HepG2 (cell line): Measurements from ENCODE around the gene RUNDC1. TPM values are rescaled to one million over a fixed set of nuclear protein-coding genes. Genes with fewer than 3 reads are reported as not detected.
A peak's percentile ranks its signal among the peaks of the same experiment; 100 is the strongest.

Experiments used
- ATAC-seq: fragments of 200-7000 bp; cut with Tn5 transposase; 3 replicates; pipeline ENCODE4 v1.9.1; 2020; ENCODE audit warnings: mild to moderate bottlenecking, moderate library complexity
- BruUV-seq: library from RNA; stranded (reverse); fragments of 400-500 nt; replicated peaks from 2 replicates; lab custom pipeline; 2021; lab: Mats Ljungman, UMichigan
- CTCF ChIA-PET: fragments of 300-600 bp; formaldehyde crosslinking; extraction: SDS; loops from one replicate; lab custom pipeline; 2021; ENCODE audit warnings: low total read pairs, inconsistent platforms, low intra/inter-chr PET ratio; lab: Yijun Ruan, JAX
- POLR2A ChIA-PET: fragments of 350-600 bp; sonication (Branson Sonifier 250); formaldehyde crosslinking; loops from one replicate; lab custom pipeline; 2020; ENCODE audit warnings: antibody characterized with exemption, inconsistent platforms; lab: Yijun Ruan, JAX
- DNase-seq: peaks from one replicate; pipeline ENCODE4 v3.0.0-alpha.2; 2015; ENCODE audit warnings: low spot score
- FAIRE-seq: peaks from 3 replicates; lab custom pipeline; 2011; peaks lifted over from hg19 to GRCh38; lab: Jason Lieb, UNC
- H2AFZ ChIP-seq: one replicate; pipeline ENCODE4 v1.6.1; 2011; ENCODE audit warnings: low read length, inconsistent platforms
- H3K27ac ChIP-seq: fragments of 300-600 bp; 3 replicates; pipeline ENCODE4 v1.8.0; 2011; ENCODE audit warnings: mixed run types, mild to moderate bottlenecking, mixed read lengths, low read length, inconsistent platforms; ENCODE audit not compliant: insufficient read depth; ENCODE audit errors: extremely low read length
- H3K27me3 ChIP-seq, 2 experiments: fragments of 200-600 bp in 1 of 2; 2 replicates in 1 of 2; 3 replicates in 1 of 2; pipeline versions ENCODE4 v1.6.0 to v1.8.0; 2011; ENCODE audit warnings: low read length in 2 of 2, mild to moderate bottlenecking in 2 of 2, moderate library complexity in 2 of 2, inconsistent platforms in 1 of 2; ENCODE audit not compliant: insufficient read depth in 2 of 2, control insufficient read depth in 1 of 2
- H3K36me3 ChIP-seq, 2 experiments: fragments of 200-600 bp in 1 of 2; replicated peaks in 1 of 2; 2 replicates in 1 of 2; 3 replicates in 1 of 2; pipeline versions ENCODE4 v1.5.1 to v1.8.0; 2011; ENCODE audit warnings: low read length in 2 of 2, inconsistent platforms in 1 of 2; ENCODE audit not compliant: insufficient read depth in 2 of 2, control insufficient read depth in 1 of 2
- H3K4me1 ChIP-seq: 2 replicates; pipeline ENCODE4 v1.5.1; 2012; ENCODE audit warnings: low read length, inconsistent platforms; ENCODE audit not compliant: insufficient read depth
- H3K4me2 ChIP-seq: 2 replicates; pipeline ENCODE4 v1.6.0; 2011; ENCODE audit warnings: low read depth, low read length, inconsistent platforms
- H3K4me3 ChIP-seq, 3 experiments: fragments of 200-600 bp in 1 of 3; sonication (generic), shearing (Covaris generic) in 1 of 3; replicated peaks in 1 of 3; 2 replicates each; pipeline ENCODE4 v1.5.1; 2011 to 2016; ENCODE audit warnings: low read length in 3 of 3, inconsistent platforms in 2 of 3, low read depth in 2 of 3, mild to moderate bottlenecking in 2 of 3, control low read depth in 1 of 3, mixed read lengths in 1 of 3; ENCODE audit not compliant: insufficient read depth in 1 of 3
- H3K79me2 ChIP-seq: one replicate; pipeline ENCODE4 v1.6.1; 2011; ENCODE audit warnings: low read length, inconsistent platforms; ENCODE audit not compliant: insufficient read depth
- H3K9ac ChIP-seq: 2 replicates; pipeline ENCODE4 v1.6.0; 2011; ENCODE audit warnings: mild to moderate bottlenecking, low read depth, low read length, inconsistent platforms; ENCODE audit not compliant: insufficient read depth
- H3K9me3 ChIP-seq: 2 replicates; pipeline ENCODE4 v1.5.1; 2012; ENCODE audit warnings: mild to moderate bottlenecking, low read length
- H4K20me1 ChIP-seq: 2 replicates; pipeline ENCODE4 v1.6.0; 2011; ENCODE audit warnings: inconsistent platforms, mild to moderate bottlenecking, low read length, moderate library complexity; ENCODE audit not compliant: insufficient read depth
- CEBPB ChIP-seq: IDR thresholded peaks from 2 replicates; pipeline ENCODE4 v1.6.1; 2011; ENCODE audit warnings: low read depth, low read length, improper control_type of control experiment, borderline replicate concordance
- CEBPG ChIP-seq: IDR thresholded peaks from 2 replicates; pipeline ENCODE4 v1.6.1; 2016
- FOXA3 ChIP-seq: IDR thresholded peaks from 2 replicates; pipeline ENCODE4 v1.6.1; 2016; ENCODE audit warnings: missing genetic modification reagents, missing compliant biosample characterization
- HNF1A ChIP-seq, 2 experiments: sonication (generic) in 1 of 2; formaldehyde crosslinking in 1 of 2; IDR thresholded peaks; 2 replicates each; pipeline versions ENCODE4 v1.4.0 to v1.6.1; 2016 to 2020; ENCODE audit warnings: borderline replicate concordance in 1 of 2, low read depth in 1 of 2, mild to moderate bottlenecking in 1 of 2, missing genetic modification reagents in 1 of 2
- HNF4A ChIP-seq: sonication (generic); formaldehyde crosslinking; IDR thresholded peaks from 2 replicates; pipeline ENCODE4 v1.4.0; 2020; ENCODE audit warnings: missing genetic modification reagents
- RFXANK ChIP-seq: IDR thresholded peaks from 2 replicates; pipeline ENCODE4 v1.6.1; 2016
- SALL1 ChIP-seq: sonication (generic); formaldehyde crosslinking; IDR thresholded peaks from 2 replicates; pipeline ENCODE4 v1.8.0; 2022; ENCODE audit warnings: mild to moderate bottlenecking, missing genetic modification reagents
- SOX6 ChIP-seq, 2 experiments: fragments of 450-650 bp in 1 of 2; sonication (generic) in 1 of 2; formaldehyde crosslinking in 1 of 2; IDR thresholded peaks; 2 replicates each; pipeline versions ENCODE4 v1.4.0 to v1.6.1; 2017 to 2020; ENCODE audit warnings: antibody characterized with exemption in 1 of 2, mild to moderate bottlenecking in 1 of 2, missing genetic modification reagents in 1 of 2
- SP4 ChIP-seq: sonication (generic); formaldehyde crosslinking; IDR thresholded peaks from 2 replicates; pipeline ENCODE4 v1.8.1; 2023; ENCODE audit warnings: mild to moderate bottlenecking, missing genetic modification reagents
- ZFP90 ChIP-seq: sonication (generic); formaldehyde crosslinking; IDR thresholded peaks from 2 replicates; pipeline ENCODE4 v1.8.0; 2022; ENCODE audit warnings: missing genetic modification reagents, mild to moderate bottlenecking, inconsistent platforms, borderline replicate concordance
- ZNF292 ChIP-seq: sonication (generic); formaldehyde crosslinking; IDR thresholded peaks from 2 replicates; pipeline ENCODE4 v1.8.1; 2022; ENCODE audit warnings: mild to moderate bottlenecking, low read depth, missing genetic modification reagents, borderline replicate concordance
- ZNF577 ChIP-seq: sonication (generic); formaldehyde crosslinking; IDR thresholded peaks from 2 replicates; pipeline ENCODE4 v1.4.0; 2020; ENCODE audit warnings: mild to moderate bottlenecking, low read depth, missing genetic modification reagents, borderline replicate concordance
- ZNF75D ChIP-seq: sonication (generic); formaldehyde crosslinking; IDR thresholded peaks from 2 replicates; pipeline ENCODE4 v1.8.1; 2023; ENCODE audit warnings: missing genetic modification reagents, mild to moderate bottlenecking, borderline replicate concordance
- ZXDC ChIP-seq: sonication (generic); formaldehyde crosslinking; IDR thresholded peaks from 2 replicates; pipeline ENCODE4 v1.5.0; 2020; ENCODE audit warnings: mild to moderate bottlenecking, missing genetic modification reagents
- WGBS: methylation state at CpG from one replicate; pipeline ENCODE4 v1.1.6; 2017; ENCODE audit warnings: low lambda C conversion rate; 5-methylcytosine and 5-hydroxymethylcytosine counted together
- in situ Hi-C: cut with HindIII; loops from 2 replicates; pipeline ENCODE4 v1.10.0; 2017; ENCODE audit warnings: low pct_unique_long_range_greater_than_20kb; ENCODE audit not compliant: extremely low pct_ligation_motif_present
- intact Hi-C: fragments of 100-400 bp; cut with micrococcal nuclease; formaldehyde crosslinking; loops from one replicate; pipeline ENCODE4 v1.10.0; 2022; ENCODE audit not compliant: unreplicated experiment
- polyA plus RNA-seq, 8 experiments: library from polyadenylated mRNA; depleted of rRNA in 3 of 8; stranded (reverse) in 7 of 8; unstranded in 1 of 8; fragments of >200 nt; fragmentation: Illumina TruSeq in 4 of 8; extraction: Trizol in 4 of 8; gene quantifications; 2 replicates each; pipeline versions ENCODE4 v1.2.1 to v1.2.3, GENCODE V29; 2011 to 2016; ENCODE audit warnings: low read depth in 4 of 8, missing spikeins in 1 of 8, mixed read lengths in 1 of 8; ENCODE audit not compliant: insufficient read depth in 1 of 8
- total RNA-seq, 5 experiments: library from RNA; depleted of rRNA; stranded (reverse); fragments of >200 nt; fragmentation: Illumina TruSeq; extraction: Trizol; gene quantifications; 2 replicates each; pipeline ENCODE4 v1.2.3, GENCODE V29; 2016; ENCODE audit warnings: low read depth in 1 of 5
- TF ChIP-seq, protein P1 (sequence below): sonication (generic); formaldehyde crosslinking; IDR thresholded peaks from 2 replicates; pipeline ENCODE4 v1.4.0; 2020; ENCODE audit warnings: missing genetic modification reagents

RUNDC1 gene
- total and polyA plus RNA-seq, 2 of the 13 experiments (the other 11 are each of a cell fraction or from before 2014, with no cell fraction given): 10.3 to 11.4 TPM

GRCh38 chr17:43040655-43041054 lies 60.3 kb downstream of the RUNDC1 start:
- H3K4me3 ChIP-seq: no peak overlapping the region
- peak; percentile 92 for FAIRE-seq
- in situ Hi-C loops (no loop called here), intact Hi-C loops (no loop called here)
- no peaks in the 10 kb centered on the region for H3K9me3 ChIP-seq
- H3K9ac ChIP-seq: no peak overlapping the region
- 0 out of 2 replicates have a peak overlapping the region, but pooled peaks have one; percentile 5 for H3K4me2 ChIP-seq
- POLR2A ChIA-PET: interaction anchor here (0.8 to 2.9 kb wide), 5 partner anchors 16 to 86 kb away, joined by 3 to 10 read pairs (median 3); partner anchors contain the start of genes RPL27 and VAT1
- H3K4me1 ChIP-seq: peaks cover 42% of the 10 kb centered on the region
- peak overlapping the region; percentile 32 for H2AFZ ChIP-seq
- no peaks in the 10 kb centered on the region for H4K20me1 ChIP-seq
- peak; percentile 94 for ATAC-seq
- H3K27ac ChIP-seq: peak overlapping the region; percentile 36
- BruUV-seq: no TSS peak
- CTCF ChIA-PET: no interaction called here
- no peaks in the 10 kb centered on the region for H3K79me2 ChIP-seq
- 6% methylated on average over 2 of the region's 2 CpGs for WGBS
- H3K27me3 ChIP-seq: no peaks in the 10 kb centered on the region
- DNase-seq: peak; percentile 81
- peaks cover 0 to 4% of the 10 kb centered on the region in 2 experiments; a peak in 1 of 5 replicates for H3K36me3 ChIP-seq
- TF ChIP-seq SP4 (CRISPR knock-in tag): 0 out of 2 replicates have a peak, but pooled peaks have one; percentile 24
- TF ChIP-seq ZNF292 (CRISPR knock-in tag): peak; percentile 58; the same call in 1 of the 2 replicates
- TF ChIP-seq SALL1: peak; percentile 29; the same call in 1 of the 2 replicates
- TF ChIP-seq, protein P1, sequence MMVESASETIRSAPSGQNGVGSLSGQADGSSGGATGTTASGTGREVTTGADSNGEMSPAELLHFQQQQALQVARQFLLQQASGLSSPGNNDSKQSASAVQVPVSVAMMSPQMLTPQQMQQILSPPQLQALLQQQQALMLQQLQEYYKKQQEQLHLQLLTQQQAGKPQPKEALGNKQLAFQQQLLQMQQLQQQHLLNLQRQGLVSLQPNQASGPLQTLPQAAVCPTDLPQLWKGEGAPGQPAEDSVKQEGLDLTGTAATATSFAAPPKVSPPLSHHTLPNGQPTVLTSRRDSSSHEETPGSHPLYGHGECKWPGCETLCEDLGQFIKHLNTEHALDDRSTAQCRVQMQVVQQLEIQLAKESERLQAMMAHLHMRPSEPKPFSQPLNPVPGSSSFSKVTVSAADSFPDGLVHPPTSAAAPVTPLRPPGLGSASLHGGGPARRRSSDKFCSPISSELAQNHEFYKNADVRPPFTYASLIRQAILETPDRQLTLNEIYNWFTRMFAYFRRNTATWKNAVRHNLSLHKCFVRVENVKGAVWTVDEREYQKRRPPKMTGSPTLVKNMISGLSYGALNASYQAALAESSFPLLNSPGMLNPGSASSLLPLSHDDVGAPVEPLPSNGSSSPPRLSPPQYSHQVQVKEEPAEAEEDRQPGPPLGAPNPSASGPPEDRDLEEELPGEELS: peak; percentile 37; the same call in 1 of the 2 replicates
- TF ChIP-seq ZXDC (CRISPR knock-in tag): peak; percentile 43; the same call in 1 of the 2 replicates
- no peak for TF ChIP-seq ZNF75D (CRISPR knock-in tag)
- TF ChIP-seq RFXANK: no peak
- TF ChIP-seq HNF1A (IDR thresholded peaks at IDR 0.05; ENCODE audit: low read depth): peak; percentile 43; the same call in 1 of the 2 replicates
- no peak for TF ChIP-seq HNF1A (CRISPR knock-in tag; IDR thresholded peaks at IDR 0.05; ENCODE audit: borderline replicate concordance)
- peak; percentile 95 for TF ChIP-seq CEBPB
- peak; percentile 73 for TF ChIP-seq CEBPG (CRISPR knock-in tag)
- TF ChIP-seq HNF4A (CRISPR knock-in tag): peak; percentile 43; the same call in 1 of the 2 replicates
- TF ChIP-seq ZNF577: no peak
- TF ChIP-seq SOX6 (IDR thresholded peaks at IDR 0.05): no peak
- peak; percentile 70; the same call in 1 of the 2 replicates for TF ChIP-seq SOX6 (CRISPR knock-in tag; IDR thresholded peaks at IDR 0.05)
- TF ChIP-seq FOXA3: peak; percentile 63
- TF ChIP-seq ZFP90 (CRISPR knock-in tag): no peak
